Smooth muscle cell (in vitro differentiated cells): ENCODE measurements around the gene COL4A6. TPM values are rescaled to one million over a fixed set of nuclear protein-coding genes. Genes with fewer than 3 reads are reported as not detected.
A peak's percentile ranks its signal among the peaks of the same experiment; 100 is the strongest.

ENCODE experiments used
- DNase-seq: peaks from one replicate; lab custom pipeline; 2025; ENCODE audit not compliant: unreplicated experiment; lab: John Stamatoyannopoulos, UW
- H2AFZ ChIP-seq: fragments of 200-600 bp; sonication (generic); 2 replicates; pipeline ENCODE4 v1.6.0; 2016; ENCODE audit warnings: antibody characterized with exemption, low read depth, mild to moderate bottlenecking
- H3F3A ChIP-seq: fragments of 200-600 bp; sonication (generic); 2 replicates; pipeline ENCODE4 v1.6.0; 2017; ENCODE audit warnings: antibody characterized with exemption, low read depth
- H3K27ac ChIP-seq: fragments of 200-600 bp; sonication (generic); 2 replicates; pipeline ENCODE4 v1.5.1; 2016; ENCODE audit warnings: low read depth, mild to moderate bottlenecking
- H3K27me3 ChIP-seq: fragments of 200-600 bp; sonication (generic); 2 replicates; pipeline ENCODE4 v1.6.1; 2016; ENCODE audit warnings: low read depth, mild to moderate bottlenecking
- H3K36me3 ChIP-seq: fragments of 200-600 bp; sonication (generic); 2 replicates; pipeline ENCODE4 v1.5.1; 2016; ENCODE audit warnings: low read depth
- H3K4me1 ChIP-seq: fragments of 200-600 bp; sonication (generic); 2 replicates; pipeline ENCODE4 v1.5.1; 2016; ENCODE audit warnings: low read depth
- H3K4me2 ChIP-seq: fragments of 200-600 bp; sonication (generic); 2 replicates; pipeline ENCODE4 v1.6.0; 2016; ENCODE audit warnings: mild to moderate bottlenecking
- H3K4me3 ChIP-seq: fragments of 200-600 bp; sonication (generic); 2 replicates; pipeline ENCODE4 v1.5.1; 2016; ENCODE audit warnings: mild to moderate bottlenecking
- H3K79me2 ChIP-seq: fragments of 200-600 bp; sonication (generic); 2 replicates; pipeline ENCODE4 v1.6.0; 2016; ENCODE audit warnings: low read depth, mild to moderate bottlenecking
- H3K9ac ChIP-seq: fragments of 200-600 bp; sonication (generic); 2 replicates; pipeline ENCODE4 v1.6.0; 2016; ENCODE audit warnings: low read depth
- H3K9me3 ChIP-seq: fragments of 200-600 bp; sonication (generic); replicated peaks from 2 replicates; pipeline ENCODE4 v1.5.1; 2016; ENCODE audit warnings: low read depth
- H4K20me1 ChIP-seq: fragments of 200-600 bp; sonication (generic); 2 replicates; pipeline ENCODE4 v1.6.0; 2016; ENCODE audit warnings: low read depth
- CTCF ChIP-seq: fragments of 200-600 bp; sonication (generic); IDR thresholded peaks from 2 replicates; pipeline ENCODE4 v1.5.1; 2017; ENCODE audit warnings: borderline replicate concordance, mild to moderate bottlenecking, antibody characterized with exemption; ENCODE audit not compliant: insufficient read depth, poor library complexity, severe bottlenecking
- WGBS: methylation state at CpG from one replicate; pipeline ENCODE4 v1.1.7; 2016; ENCODE audit warnings: low lambda C conversion rate; 5-methylcytosine and 5-hydroxymethylcytosine counted together
- polyA plus RNA-seq: library from polyadenylated mRNA; unstranded; fragments of >200 nt; fragmentation: Nextera tagmentation; extraction: Ambion mirVana; gene quantifications from 2 replicates; pipeline ENCODE4 v1.2.1, GENCODE V29; 2016
- total RNA-seq: library from RNA; depleted of rRNA; stranded (reverse); fragments of >200 nt; gene quantifications from 2 replicates; pipeline ENCODE4 v1.2.3, GENCODE V29; 2014

The COL4A6 gene
- total and polyA plus RNA-seq, 2 experiments from 2014 or later: 10.2 to 15.1 TPM

- no peak overlapping the region for H3K27ac ChIP-seq
Measured at GRCh38 chrX:108168961-108169740, 269.1 kb downstream of the COL4A6 start.

GRCh38 chrX:108167211-108167872, 270.9 kb downstream of the COL4A6 start:
- WGBS: 82% methylated on average over 5 of the region's 5 CpGs

More at GRCh38 chrX:108168961-108169740, 269.1 kb downstream of the COL4A6 start:
- H4K20me1 ChIP-seq: no peaks in the 10 kb centered on the region
- no peak overlapping the region for H3K9ac ChIP-seq
- TF ChIP-seq CTCF: no peak
- H3K4me3 ChIP-seq: no peak overlapping the region
- H3K4me1 ChIP-seq: no peaks in the 10 kb centered on the region
- no peaks in the 10 kb centered on the region for H3K79me2 ChIP-seq
- no peak overlapping the region for H2AFZ ChIP-seq
- no peak overlapping the region for H3K4me2 ChIP-seq
- no peaks in the 10 kb centered on the region for H3K27me3 ChIP-seq
- H3K9me3 ChIP-seq: no peaks in the 10 kb centered on the region
- no peaks in the 10 kb centered on the region for H3K36me3 ChIP-seq
- WGBS: 84% methylated on average over 9 of the region's 9 CpGs
- no peaks in the 10 kb centered on the region for H3F3A ChIP-seq
- no peak for DNase-seq

GRCh38 chrX:108165383-108166111, 272.7 kb downstream of the COL4A6 start:
- Histone ChIP-seq H3K4me3 (no peak overlapping the region), H3K36me3 (no peaks in the 10 kb centered on the region), H4K20me1 (no peaks in the 10 kb centered on the region), H3F3A (no peaks in the 10 kb centered on the region), H3K9ac (no peak overlapping the region), H2AFZ (no peak overlapping the region), H3K79me2 (no peaks in the 10 kb centered on the region), H3K9me3 (no peaks in the 10 kb centered on the region), H3K4me2 (no peak overlapping the region), H3K27me3 (no peaks in the 10 kb centered on the region), H3K27ac (no peak overlapping the region), H3K4me1 (no peaks in the 10 kb centered on the region)
- 65% methylated on average over 7 of the region's 7 CpGs for WGBS
- peak; percentile 38 for TF ChIP-seq CTCF
- no peak for DNase-seq

More at GRCh38 chrX:108167211-108167872, 270.9 kb downstream of the COL4A6 start:
- H3K4me3 ChIP-seq: no peak overlapping the region
- no peak overlapping the region for H3K4me2 ChIP-seq
- DNase-seq: no peak
- no peak overlapping the region for H3K9ac ChIP-seq
- no peak overlapping the region for H2AFZ ChIP-seq
- H3K9me3 ChIP-seq: no peaks in the 10 kb centered on the region
- H3K36me3 ChIP-seq: no peaks in the 10 kb centered on the region
- no peak overlapping the region for H3K27ac ChIP-seq
- H3K27me3 ChIP-seq: no peaks in the 10 kb centered on the region
- no peak for TF ChIP-seq CTCF
- no peaks in the 10 kb centered on the region for H3K4me1 ChIP-seq
- H3K79me2 ChIP-seq: no peaks in the 10 kb centered on the region
- H3F3A ChIP-seq: no peaks in the 10 kb centered on the region
- no peaks in the 10 kb centered on the region for H4K20me1 ChIP-seq
